Activated B cell treated with CpG ODN at 0.5 μM for 24 hours (primary cell): ENCODE results near the gene MPV17L2. TPM values are rescaled to one million over a fixed set of nuclear protein-coding genes. Genes with fewer than 3 reads are reported as not detected.

ENCODE experiments used
- ATAC-seq: fragments of 200-7000 bp; cut with Tn5 transposase; one replicate; pipeline ENCODE4 v1.10.0; 2021; ENCODE audit warnings: low read depth, mild to moderate bottlenecking, moderate library complexity
- CTCF ChIA-PET: fragments of 350-600 bp; sonication (Branson Sonifier 250); formaldehyde crosslinking; loops from one replicate; lab custom pipeline; 2021; ENCODE audit warnings: antibody characterized with exemption; lab: Charles Lee
- POLR2A ChIA-PET: fragments of 350-600 bp; sonication (Branson Sonifier 250); formaldehyde crosslinking; loops from one replicate; lab custom pipeline; 2021; ENCODE audit warnings: antibody characterized with exemption; lab: Charles Lee
- DNase-seq: peaks from one replicate; pipeline ENCODE4 v3.0.0; 2022
- H3K27ac Mint-ChIP-seq: one replicate; pipeline ENCODE4 v1.8.0; 2020; ENCODE audit warnings: mixed read lengths
- H3K27me3 Mint-ChIP-seq: one replicate; pipeline ENCODE4 v1.8.0; 2021; ENCODE audit warnings: mixed read lengths
- H3K36me3 Mint-ChIP-seq: one replicate; pipeline ENCODE4 v1.8.0; 2021; ENCODE audit warnings: low read depth, mixed read lengths
- H3K4me1 Mint-ChIP-seq: one replicate; pipeline ENCODE4 v1.8.0; 2021; ENCODE audit warnings: mixed read lengths
- H3K4me3 Mint-ChIP-seq: one replicate; pipeline ENCODE4 v1.8.0; 2020; ENCODE audit warnings: mild to moderate bottlenecking, mixed read lengths
- H3K9me3 Mint-ChIP-seq: one replicate; pipeline ENCODE4 v1.8.0; 2020; ENCODE audit warnings: mixed read lengths
- intact Hi-C: fragments of 100-400 bp; cut with micrococcal nuclease; formaldehyde crosslinking; loops from one replicate; pipeline ENCODE4 v1.15.1; 2024
- total RNA-seq: library from RNA; stranded (reverse); gene quantifications from 2 replicates; pipeline ENCODE4 v1.2.3, GENCODE V29; 2022
- TF ChIP-seq, protein P1 (sequence below): fragments of 200-600 bp; IDR thresholded peaks from one replicate; pipeline ENCODE4 v1.8.0; 2022; ENCODE audit warnings: antibody characterized with exemption, mild to moderate bottlenecking

The MPV17L2 gene
- total RNA-seq, 1 donor from 2014 or later: 17.9 TPM

DNA sequence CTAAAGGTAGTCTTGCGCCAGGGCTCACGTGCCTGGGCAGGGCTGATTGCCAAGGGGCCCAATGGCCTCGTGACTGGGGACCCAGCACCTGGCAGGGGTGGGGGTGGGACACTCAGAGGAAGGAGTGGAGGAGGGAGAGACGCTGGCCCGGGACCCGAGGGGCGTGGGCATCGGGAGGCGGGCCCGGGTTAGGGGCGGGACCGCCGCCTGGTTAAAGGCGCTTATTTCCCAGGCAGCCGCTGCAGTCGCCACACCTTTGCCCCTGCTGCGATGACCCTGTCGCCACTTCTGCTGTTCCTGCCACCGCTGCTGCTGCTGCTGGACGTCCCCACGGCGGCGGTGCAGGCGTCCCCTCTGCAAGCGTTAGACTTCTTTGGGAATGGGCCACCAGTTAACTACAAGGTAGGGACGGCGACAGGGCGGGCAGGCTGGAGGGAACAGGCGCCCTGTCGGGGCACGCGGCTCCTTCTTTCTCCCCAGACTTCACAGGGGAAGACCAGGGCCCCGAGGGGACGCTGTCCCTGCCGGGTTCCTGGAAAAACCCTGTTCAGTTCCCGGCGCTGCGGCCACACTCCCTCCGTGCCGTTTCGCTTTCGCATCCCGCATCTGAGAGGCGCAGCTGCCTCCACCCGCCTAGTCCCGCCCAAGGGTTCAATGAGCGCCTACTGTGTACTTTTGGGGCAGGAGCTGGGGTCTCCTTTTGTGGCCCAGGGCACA, 19.3 kb upstream of the MPV17L2 start, which contains the start of gene IFI30:
TSS of gene IFI30 (plus strand) at position 242 of the 717 bp plus-strand sequence. CDS start at position 271, 29 bp downstream.
- ChIA-PET POLR2A (interaction anchor here (0.5 to 11.9 kb wide), 14 partner anchors 12 to 583 kb away, joined by 3 to 437 read pairs (median 4); partner anchors contain the start of genes JUND, MPV17L2, PIK3R2 and RAB3A), CTCF (interaction anchor here (1.0 to 2.7 kb wide), 3 partner anchors 10 to 79 kb away, joined by 3 to 14 read pairs (median 5); no protein-coding TSS in a partner anchor)
- Mint-ChIP-seq H3K27ac (peak within 1 kb of the TSS; percentile 92), H3K9me3 (no peaks in the 10 kb centered on the region), H3K36me3 (peaks cover 45% of the 10 kb centered on the region), H3K27me3 (no peaks in the 10 kb centered on the region), H3K4me1 (peaks cover 90% of the 10 kb centered on the region), H3K4me3 (peak within 1 kb of the TSS; percentile 94)
- DNase-seq: peak; percentile 85
- ATAC-seq: peak; percentile 62
- TF ChIP-seq, protein P1, sequence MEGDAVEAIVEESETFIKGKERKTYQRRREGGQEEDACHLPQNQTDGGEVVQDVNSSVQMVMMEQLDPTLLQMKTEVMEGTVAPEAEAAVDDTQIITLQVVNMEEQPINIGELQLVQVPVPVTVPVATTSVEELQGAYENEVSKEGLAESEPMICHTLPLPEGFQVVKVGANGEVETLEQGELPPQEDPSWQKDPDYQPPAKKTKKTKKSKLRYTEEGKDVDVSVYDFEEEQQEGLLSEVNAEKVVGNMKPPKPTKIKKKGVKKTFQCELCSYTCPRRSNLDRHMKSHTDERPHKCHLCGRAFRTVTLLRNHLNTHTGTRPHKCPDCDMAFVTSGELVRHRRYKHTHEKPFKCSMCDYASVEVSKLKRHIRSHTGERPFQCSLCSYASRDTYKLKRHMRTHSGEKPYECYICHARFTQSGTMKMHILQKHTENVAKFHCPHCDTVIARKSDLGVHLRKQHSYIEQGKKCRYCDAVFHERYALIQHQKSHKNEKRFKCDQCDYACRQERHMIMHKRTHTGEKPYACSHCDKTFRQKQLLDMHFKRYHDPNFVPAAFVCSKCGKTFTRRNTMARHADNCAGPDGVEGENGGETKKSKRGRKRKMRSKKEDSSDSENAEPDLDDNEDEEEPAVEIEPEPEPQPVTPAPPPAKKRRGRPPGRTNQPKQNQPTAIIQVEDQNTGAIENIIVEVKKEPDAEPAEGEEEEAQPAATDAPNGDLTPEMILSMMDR: no peak
- intact Hi-C loops: loop anchor here (1.0 to 10.0 kb wide), 9 partner anchors 8 to 649 kb away; partner anchors contain the start of genes ELL, JUND, MAST3 and PIK3R2

DNA sequence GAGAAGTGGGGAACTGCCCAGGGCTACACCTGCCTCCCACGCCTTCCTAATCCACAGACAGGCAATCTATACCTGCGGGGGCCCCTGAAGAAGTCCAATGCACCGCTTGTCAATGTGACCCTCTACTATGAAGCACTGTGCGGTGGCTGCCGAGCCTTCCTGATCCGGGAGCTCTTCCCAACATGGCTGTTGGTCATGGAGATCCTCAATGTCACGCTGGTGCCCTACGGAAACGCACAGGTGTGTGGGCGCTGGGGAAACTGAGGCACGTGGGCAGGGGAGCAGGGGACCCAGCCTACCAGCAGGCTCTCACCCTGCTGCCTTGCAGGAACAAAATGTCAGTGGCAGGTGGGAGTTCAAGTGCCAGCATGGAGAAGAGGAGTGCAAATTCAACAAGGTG, 18.0 kb upstream of the MPV17L2 start:
- no peaks in the 10 kb centered on the region for H3K9me3 Mint-ChIP-seq
- TF ChIP-seq, protein P1: no peak
- intact Hi-C loops: loop anchor here (5.0 to 10.0 kb wide), 4 partner anchors 78 to 650 kb away; partner anchors contain the start of genes ELL and MAST3
- ChIA-PET POLR2A (interaction anchor here (0.6 to 11.9 kb wide), 5 partner anchors 11 to 66 kb away, joined by 3 to 437 read pairs (median 4); partner anchors contain the start of genes MPV17L2, PIK3R2 and RAB3A), CTCF (interaction anchor here (1.4 to 2.7 kb wide), 2 partner anchors 17 to 77 kb away, joined by 5 to 14 read pairs; no protein-coding TSS in a partner anchor)
- H3K4me1 Mint-ChIP-seq: peaks cover 90% of the 10 kb centered on the region
- peak overlapping the region; percentile 94 for H3K4me3 Mint-ChIP-seq
- H3K36me3 Mint-ChIP-seq: peaks cover 53% of the 10 kb centered on the region
- no peaks in the 10 kb centered on the region for H3K27me3 Mint-ChIP-seq
- no peak for ATAC-seq
- peak overlapping the region; percentile 92 for H3K27ac Mint-ChIP-seq
- DNase-seq: no peak

DNA sequence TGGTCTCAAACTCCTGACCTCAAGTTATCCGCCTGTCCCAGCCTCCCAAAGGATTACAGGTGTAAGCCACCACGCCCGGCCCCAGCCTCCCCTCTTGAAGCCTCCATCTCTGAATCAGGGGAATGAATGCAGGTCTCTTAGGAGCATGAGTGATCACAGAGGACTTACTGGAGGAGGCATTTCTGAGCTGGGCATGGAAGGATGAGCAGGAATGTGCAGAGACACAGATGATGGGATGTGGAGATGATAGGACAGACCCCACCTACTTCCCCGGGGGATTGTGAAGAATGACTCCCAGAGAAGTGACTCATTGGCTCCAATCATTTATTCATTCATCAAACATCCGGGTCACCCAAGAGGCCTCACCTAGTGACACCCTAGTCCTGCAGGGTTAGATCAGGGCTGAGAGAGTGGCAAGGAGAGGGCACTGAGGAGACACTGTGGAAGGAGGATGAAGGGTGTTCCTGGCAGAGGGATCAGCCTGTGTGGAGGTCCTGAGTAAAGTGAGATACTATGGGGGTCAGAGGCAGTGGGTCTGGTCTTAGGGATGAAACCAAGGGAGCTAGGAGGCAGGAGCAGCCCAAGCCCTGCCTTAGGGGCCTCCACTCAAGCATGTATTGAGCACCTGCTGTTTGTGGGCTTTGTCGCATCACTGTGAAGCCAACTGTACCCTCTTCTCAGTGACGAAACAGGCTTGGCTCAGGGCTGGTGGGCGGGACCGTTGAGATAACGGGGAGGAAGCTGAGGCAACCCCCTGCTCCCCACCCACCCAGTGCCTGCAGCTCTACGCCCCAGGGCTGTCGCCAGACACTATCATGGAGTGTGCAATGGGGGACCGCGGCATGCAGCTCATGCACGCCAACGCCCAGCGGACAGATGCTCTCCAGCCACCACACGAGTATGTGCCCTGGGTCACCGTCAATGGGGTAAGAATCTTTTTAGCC, 16.4 kb upstream of the MPV17L2 start:
- DNase-seq (no peak), ATAC-seq (no peak)
- Mint-ChIP-seq H3K27me3 (no peaks in the 10 kb centered on the region), H3K27ac (peak overlapping the region; percentile 69), H3K4me1 (peaks cover 87% of the 10 kb centered on the region), H3K4me3 (peak overlapping the region; percentile 94), H3K9me3 (no peaks in the 10 kb centered on the region), H3K36me3 (peaks cover 53% of the 10 kb centered on the region)
- CTCF ChIA-PET: interaction anchor here (1.3 to 2.7 kb wide), 3 partner anchors 9 to 16 kb away, joined by 6 to 14 read pairs (median 6); partner anchors contain the start of gene MPV17L2
- POLR2A ChIA-PET: interaction anchor here (0.7 to 19.0 kb wide), 5 partner anchors 4 to 1593 kb away, joined by 4 to 437 read pairs (median 9); partner anchors contain the start of genes IFI30, JUND, MPV17L2 and PIK3R2
- TF ChIP-seq, protein P1: no peak
- intact Hi-C loops: loop anchor here (10.0 kb wide), 1 partner anchor 652 kb away; a partner anchor contains a TSS

DNA sequence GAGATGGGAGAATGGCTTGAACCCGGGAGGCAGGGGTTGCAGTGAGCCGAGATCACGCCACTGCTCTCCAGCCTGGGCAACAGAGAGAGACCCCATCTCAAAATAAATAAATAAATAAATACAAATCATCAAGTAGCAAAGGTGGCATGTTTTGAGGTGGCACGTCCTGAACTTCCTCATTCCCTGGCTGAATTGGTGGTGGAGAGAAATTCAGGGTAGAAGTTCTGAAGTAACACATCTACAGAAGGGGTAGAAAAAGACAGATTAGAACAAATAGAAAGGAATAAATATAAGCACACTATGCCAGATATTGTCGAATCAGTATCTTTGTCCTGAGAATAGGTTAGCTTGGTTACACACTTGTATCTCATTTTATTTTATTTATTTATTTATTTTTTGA, 13.1 kb upstream of the MPV17L2 start:
- Mint-ChIP-seq H3K4me1 (peaks cover 66% of the 10 kb centered on the region), H3K36me3 (peaks cover 41% of the 10 kb centered on the region), H3K27ac (peak overlapping the region; percentile 79), H3K27me3 (no peaks in the 10 kb centered on the region), H3K9me3 (no peaks in the 10 kb centered on the region), H3K4me3 (peak overlapping the region; percentile 53)
- CTCF ChIA-PET: interaction anchor here (0.6 to 2.7 kb wide), 3 partner anchors 11 to 100 kb away, joined by 3 to 23 read pairs (median 4); no protein-coding TSS in a partner anchor
- no peak for DNase-seq
- intact Hi-C loops: loop anchor here (10.0 kb wide), 1 partner anchor 655 kb away; a partner anchor contains a TSS
- TF ChIP-seq, protein P1: no peak
- POLR2A ChIA-PET: interaction anchor here (0.6 to 19.0 kb wide), 12 partner anchors 7 to 379 kb away, joined by 3 to 437 read pairs (median 5); partner anchors contain the start of genes IFI30, JUND, MPV17L2 and RAB3A
- peak; percentile 23 for ATAC-seq
